Kidney capillary endothelial cell (primary cell): ENCODE results near the gene CCDC32.

Experiments used
- DNase-seq: peaks from one replicate; pipeline ENCODE4 v3.0.0-alpha.2; 2018; ENCODE audit warnings: low spot score

CCDC32 gene

DNA sequence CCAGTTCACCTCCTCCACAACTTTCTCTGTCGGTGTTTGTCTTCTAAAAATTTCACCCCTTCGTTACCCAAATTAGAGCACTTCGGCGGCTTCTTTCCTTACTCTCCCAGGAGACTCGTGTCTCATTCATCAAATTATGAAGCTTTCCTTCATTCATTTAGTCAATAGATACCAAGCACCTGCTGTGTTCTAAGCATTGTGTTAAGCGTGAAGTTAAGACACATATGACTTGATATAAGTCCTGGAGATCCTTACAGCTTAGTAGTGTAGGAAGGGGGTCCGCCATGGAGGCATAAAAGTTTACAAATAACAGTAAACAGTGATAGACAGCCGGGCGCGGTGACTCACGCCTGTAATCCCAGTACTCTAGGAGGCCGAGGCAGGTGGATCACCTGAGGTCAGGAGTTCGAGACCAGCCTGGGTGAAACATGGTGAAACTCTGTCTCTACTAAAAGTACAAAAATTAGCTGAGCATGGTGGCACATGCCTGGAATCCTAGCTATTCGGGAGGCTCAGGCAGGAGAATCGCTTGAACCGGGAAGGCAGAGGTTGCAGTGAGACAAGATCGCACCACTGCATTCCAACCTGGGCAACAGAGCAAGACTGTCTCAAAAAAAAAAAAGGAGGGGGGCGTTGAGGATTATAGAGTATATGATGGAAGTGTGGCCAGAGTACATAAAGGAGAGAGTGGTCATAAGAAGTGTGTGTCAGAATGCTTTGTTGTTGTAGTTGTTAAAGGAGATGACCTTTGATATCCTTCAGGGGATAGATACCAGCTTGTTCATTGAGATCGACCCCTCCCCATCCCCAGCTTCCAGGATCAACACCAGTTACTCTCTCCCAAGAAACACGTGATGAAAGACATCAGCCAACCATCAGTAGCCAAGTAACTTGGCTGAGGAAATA, 744 bp upstream of the CCDC32 start:
- no peak for DNase-seq

DNA sequence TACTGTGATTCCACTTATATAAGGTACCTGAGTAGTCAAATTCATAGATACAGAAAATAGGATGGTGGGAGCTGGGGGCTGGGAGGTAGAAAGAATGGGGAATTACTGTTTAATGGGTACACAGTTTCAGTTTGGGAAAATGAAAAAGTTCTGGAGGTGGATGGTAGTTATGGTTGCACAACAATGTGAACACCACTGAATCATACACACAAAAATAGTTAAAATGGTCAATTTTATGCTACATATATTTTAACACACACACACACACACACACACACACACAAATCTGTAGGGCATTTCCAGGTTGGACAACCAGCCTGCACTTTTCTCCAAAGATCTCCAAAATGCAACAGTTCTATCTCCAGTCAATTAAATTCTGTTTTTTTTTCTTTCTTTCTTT, 1.4 kb downstream of the CCDC32 start:
- no peak for DNase-seq

DNA sequence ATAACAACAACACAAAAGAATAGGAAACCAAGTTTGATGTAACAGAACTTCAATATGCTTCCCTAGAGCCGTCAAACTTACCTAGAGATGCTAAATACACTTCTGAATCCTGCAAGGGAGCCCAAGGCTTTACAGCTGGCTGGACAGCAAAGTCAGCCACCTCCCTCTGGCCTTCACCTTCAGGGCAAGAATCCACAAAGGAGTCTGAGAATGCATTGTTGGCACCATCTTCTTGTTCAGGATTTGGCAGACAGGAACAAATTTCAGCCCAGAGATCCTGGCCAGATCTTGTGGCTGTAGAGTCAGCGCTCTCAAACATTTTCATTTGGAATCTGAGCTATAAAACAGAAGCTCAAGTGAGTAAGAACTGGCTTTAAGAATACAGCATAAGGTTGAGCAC, 2.2 kb downstream of the CCDC32 start:
- DNase-seq: no peak

DNA sequence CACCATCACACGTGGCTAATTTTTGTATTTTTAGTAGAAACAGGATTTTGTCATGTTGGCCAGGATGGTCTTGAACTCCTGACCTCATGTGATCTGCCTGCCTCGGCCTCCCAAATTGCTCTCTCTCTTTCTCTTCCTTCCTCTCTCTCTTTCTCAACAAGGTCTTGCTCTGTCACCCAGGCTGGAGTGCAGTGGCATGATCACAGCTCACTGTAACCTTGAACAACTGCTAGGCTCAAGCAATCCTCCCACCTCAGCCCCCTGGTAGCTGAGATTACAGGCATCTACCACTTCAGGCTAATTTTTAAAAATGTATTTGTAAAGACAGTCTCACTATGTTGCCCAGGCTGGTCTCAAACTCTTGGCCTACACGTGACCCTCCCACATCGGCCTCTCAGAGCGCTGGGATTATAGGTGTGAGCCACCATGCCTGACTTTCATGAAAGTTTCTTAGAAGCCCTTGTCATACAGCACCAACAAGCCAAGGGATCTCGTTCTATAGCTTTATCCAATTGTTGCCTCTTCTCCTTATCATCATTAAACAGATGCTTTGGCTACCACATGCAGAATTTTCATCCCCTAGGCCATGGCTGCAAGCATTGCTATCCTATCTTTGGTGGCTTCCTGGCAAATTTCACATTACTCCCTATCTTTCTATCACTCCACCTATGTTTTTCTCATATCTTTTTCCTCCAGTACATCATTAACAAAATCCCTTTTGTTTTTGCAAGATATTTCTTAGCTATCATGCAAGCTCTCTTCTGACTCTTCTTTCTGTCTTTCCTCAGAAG, 5.7 kb downstream of the CCDC32 start:
- DNase-seq: no peak

DNA sequence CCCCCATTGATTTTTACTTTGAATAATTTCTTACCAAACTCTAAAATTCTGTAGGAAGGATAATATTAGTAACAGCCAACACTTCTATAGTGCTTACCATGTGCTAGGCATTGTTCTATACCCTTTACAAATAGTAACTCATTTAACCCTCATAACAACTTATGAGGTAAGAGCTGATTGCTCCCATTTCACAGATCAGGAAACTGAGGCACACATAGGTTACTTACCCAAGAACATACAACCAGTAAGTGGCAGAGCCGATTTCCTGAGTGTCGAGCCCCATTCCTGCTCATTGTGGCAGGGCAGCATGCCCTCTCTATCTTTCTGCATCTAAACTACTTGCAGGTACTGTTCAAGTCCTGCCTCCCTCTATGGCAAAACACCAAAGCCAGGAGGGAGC, 9.0 kb downstream of the CCDC32 start:
- DNase-seq: no peak

DNA sequence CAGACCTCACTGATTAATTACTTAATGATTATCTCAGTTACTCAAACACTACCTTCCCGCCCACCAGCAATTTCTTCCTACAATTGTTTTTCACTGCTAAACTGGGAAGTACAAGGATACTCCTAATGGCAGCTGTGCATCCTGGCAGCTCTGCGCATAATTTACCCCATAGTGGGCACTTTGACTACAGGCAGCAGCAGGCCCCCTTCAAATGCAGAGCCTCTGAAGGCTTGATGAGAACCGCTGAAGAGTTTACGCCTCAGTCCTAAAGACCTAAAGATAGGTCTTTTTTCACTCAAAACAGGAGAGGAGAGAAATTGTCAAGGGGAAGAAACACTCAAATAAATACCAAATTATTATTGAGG, 10.7 kb downstream of the CCDC32 start:
- DNase-seq: no peak

DNA sequence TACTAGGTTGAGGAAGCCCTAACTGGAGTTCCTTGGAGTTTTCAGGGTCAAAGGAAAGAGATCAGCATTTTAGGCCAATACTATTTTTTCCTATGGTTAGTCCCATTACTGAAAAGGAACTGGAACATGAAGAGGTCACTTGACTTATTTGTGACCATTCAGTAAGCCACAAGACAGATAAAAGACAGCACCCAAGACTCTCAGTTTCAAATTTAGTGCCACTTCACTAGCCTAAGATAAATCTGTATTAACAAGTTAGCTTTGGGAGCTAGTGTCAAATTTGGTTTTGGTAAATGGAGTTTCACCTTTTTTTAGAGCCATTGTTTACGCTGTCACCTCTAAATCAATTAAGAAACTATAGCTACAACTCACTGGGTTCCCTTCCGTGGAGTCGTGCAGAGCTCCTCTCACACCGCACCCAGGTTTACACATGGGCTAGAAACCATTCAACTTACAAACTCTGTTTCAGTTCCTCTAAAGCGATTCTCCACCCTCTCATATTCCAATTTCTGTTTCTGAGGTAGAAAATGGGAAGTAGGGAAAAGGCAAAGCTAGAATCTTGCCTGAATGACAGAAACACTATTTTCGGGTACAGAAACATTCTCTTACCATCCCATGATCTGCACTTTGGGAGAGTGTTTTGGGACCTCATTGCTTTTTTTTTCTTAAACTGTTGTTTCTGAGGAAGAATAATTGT, 14.4 kb downstream of the CCDC32 start:
- no peak for DNase-seq

DNA sequence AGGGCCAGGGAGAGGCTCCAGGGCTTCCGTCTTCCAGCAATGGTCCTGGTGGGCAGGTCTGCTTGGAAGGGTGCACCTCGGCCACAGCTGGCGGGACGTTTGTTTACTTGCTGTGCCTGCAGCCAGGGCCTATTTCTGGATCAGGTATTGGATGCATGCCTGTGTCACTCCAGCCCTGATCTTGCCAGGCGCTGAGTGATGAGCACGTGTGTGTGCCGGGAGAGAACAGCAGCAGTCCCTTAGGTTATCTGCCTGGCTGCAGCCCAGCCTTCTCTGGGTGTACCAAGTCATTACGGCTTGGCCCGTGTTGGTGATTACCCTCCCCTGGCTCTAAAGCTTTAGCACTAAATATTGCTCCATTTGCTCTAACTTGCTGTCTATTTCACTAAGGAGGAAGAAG, 14.9 kb downstream of the CCDC32 start:
- no peak for DNase-seq

DNA sequence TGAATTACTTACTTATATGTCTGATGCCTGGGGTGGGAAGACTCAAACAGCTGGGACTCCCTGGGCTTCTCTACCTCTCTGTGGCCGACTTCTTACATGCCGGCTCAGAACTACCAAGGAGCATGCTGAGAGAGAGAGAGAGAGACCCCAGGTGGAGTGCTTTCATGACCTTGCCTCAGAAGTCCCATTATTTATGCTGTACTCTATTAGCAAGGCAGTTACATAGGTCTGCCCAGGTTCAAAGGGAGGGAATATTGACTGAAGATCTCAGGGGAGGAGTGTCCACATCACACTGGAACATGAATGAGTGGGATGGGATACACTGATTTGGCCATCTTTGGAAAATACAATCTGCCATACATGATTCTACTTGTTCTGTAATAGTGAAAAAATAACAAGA, 16.2 kb downstream of the CCDC32 start:
- DNase-seq: no peak

DNA sequence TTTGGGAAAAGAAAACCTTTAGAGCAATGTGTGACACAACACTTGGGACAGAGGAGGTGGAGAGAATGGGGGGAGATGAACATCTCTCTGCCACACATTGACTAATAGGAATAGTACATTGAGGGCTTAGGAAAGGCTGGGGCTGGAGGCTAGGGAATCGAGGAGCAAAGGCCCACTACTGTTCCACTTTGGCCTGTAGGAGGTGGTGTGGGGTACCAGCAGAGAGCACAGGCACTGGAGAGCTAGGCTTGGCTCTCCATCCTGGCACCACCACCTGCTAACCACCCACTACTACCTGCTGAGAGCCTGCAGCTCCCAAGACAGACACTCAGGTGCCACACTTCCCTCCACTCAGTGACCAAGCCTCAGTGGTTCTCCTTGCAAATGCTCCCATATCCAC, 19.4 kb downstream of the CCDC32 start:
- DNase-seq: no peak

DNA sequence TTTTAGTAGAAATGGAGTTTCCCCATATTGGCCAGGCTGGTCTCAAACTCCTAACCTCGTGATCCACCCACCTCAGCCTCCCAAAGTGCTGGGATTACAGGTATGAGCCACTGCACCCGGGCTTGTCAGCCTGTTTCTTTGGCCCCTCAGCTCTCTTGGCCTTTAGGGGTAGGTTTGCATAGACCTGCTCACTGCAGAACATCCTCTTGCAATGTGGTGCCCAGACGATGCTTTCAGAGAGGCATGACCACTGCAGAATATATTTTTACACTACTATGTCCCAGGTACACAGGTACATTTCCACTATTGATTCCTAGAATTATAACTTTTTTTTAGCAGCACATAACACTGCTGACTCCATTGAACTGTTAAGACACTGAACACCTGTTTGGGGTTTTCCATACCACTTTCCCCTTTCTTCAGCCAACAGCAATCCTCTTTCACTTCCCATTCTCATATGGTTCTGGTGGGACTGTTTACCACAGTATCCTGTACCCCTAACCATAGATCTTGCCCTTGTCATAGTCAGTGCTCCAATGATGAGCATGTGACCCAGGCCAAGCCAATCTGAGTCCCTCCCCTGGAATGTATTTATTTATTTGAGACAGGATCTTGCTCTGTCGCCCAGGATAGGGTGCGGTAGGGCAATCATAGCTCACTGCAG, 21.1 kb downstream of the CCDC32 start:
- no peak for DNase-seq

DNA sequence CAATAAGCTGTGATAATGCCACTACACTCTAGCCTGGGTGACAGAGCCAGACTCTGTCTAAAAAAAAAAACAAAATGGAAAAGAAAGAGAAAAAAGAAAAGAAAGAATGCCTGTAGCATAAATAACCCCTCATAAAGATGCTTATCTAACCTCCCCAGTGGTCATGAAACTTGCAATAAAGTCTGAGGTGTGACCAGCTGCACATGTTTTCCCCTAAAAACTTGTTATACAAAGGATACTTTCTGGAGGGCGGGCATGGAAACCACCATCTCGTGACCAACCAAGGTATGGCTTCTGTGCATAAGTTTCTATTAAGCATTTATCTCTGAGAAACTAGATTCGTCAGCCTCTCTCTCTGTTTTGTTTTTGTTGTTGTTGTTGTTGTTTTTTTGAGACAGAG, 21.8 kb downstream of the CCDC32 start:
- no peak for DNase-seq

DNA sequence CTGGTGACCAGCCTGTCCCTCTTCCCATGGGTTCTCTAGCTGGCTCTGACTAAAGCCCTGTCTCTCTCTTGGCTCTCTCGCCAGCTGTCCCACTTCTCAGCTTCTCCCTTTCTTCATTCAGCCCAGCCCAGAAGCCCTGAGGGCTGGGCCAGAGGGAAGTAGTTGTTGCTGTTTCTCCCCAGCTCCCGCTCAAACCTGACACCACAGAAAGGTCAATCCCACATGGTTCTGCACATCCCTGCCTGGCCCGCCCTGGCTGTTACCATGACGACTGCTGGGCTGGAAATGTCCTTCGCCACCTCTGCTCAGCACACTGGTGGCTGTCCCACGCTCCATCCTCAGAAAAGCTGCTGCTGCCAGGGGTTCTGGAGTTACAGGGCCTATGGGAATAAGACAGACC, 25.9 kb downstream of the CCDC32 start:
- DNase-seq: no peak

DNA sequence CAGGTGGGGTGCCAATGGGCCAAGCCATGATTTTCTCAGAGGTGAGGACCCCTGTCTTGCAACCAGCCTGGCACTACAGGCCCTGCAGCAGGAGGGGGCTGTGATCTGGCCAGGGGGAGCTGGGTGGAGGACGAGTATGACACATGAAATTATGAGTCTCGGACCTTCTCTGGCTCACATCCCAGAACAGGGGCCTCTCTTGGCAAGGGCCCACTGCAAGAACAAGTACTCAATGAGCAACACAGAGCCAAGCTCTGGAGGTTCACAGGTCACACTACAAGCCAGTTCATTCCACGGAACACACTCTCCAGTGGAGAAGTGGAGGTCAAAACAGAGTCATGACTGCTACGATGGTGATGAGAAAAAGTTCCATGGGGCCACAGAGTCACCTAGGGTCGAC, 28.3 kb downstream of the CCDC32 start:
- no peak for DNase-seq

DNA sequence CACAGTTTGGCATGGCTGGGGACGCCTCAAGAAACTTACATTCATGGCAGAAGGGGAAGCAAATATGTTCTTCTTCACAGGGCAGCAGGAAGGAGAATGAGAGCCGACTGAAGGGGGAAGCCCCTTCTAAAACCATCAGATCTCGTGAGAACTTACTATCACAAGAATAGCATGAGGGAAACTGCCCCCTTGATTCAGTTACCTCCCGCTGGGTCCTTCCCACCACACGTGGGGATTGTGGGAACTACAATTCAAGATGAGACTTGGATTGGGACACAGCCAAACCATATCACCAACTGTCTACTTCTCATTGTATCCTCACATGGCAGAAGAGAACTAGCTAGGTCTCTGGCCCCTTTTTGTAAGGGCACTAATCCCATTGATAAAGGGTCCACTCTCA, 30.5 kb downstream of the CCDC32 start:
- DNase-seq: no peak

DNA sequence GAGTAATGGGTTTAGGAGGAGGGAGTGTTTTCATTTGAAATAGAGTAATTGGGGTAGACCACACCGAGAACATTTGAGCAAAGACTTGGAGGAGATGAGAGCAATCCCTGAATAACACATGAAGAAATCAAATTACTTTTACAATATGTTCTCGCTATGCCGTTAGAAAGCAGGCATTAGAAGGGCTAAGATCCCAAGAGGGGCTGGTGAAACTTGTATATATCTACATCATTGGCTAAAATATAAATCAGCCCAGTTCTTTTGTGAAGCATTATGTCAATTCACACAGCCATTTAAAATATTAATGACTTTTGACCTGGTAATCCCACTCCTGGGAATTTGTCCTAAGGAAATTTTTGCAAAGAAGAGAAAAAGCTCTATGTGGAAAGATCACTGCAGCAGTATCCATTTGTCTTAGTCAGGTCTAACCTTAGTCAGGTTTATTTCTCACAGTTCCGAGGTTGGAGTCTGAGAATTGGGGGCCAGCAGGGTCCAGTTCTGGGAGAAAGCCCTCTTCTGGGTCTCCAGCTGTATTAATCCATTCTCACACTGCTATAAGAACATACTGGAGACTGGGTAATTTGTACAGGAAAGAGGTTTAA, 31.0 kb downstream of the CCDC32 start:
- no peak for DNase-seq

DNA sequence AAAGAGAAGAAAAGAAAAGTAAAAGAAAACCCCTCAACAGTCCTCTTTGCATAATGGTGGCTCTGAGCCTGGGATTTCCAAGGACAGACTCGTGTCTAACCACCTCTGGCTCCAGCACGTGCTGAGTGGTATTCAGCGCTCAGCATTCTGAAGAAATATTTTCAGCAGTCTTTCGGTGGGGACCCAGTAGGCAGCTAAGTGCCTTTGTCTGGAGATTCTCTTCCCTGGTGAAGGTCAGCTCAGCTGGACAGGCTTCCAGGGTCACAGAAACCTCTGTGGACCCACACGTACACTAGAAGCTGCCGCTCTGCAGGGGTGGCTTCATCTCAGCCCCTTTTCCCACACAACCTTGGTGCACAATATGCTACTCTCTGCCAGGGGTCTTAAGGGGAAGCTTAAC, 36.0 kb downstream of the CCDC32 start:
- DNase-seq: no peak

DNA sequence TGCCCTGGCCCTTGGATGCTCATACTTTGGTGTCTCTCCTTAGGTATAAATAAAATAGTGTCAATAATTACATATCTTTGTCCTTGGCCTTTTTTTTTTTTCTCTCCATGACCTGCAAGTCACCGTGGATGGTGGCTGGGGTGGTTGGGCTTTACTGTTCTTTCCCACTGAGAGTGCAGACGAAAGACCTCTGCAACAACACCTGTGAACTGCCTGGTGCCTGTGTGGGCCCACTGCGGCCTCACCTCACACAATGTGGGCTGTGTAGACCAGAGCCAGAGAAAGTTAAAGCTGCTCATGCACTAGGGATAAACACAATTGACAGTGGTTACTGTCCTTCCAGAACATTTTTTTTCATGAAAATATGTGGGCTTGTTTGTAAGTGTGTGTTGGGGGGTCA, 39.0 kb downstream of the CCDC32 start:
- DNase-seq: no peak

DNA sequence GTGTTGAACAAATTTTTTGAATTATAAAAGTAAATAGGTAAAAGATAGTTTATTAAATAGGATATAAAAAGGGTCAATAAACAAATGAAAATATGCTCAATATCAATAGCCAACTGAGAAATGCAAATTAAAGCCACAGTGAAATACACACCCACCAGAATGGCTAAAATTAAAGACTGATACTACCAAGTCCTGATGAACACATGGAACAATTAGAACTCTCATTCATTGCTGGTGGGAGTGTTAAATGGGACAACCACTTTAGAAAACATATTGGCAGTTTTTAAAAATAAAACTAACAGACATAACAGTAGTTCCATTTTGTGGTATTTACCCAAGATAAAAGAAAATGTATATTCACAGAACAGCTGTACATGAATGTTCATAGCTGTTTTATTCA, 41.2 kb downstream of the CCDC32 start:
- no peak for DNase-seq

DNA sequence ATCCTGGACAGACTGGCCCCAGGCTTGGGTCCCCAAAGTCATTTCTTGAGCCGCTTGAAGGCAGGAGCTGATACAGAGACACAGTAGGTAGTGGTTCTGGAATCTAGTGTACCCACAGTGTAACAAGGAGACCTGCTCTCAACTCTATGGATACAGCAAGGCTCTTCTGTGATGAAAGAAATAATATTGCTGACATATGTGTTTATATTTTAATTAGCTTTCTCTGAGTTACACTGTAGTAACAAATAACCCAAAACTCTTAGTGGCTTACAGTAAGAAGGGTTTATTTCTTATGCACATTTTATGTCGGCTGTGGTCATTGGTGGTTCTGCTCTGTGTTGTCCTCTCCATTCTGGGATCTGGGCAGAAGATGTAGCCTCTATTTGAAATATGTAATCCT, 48.5 kb downstream of the CCDC32 start:
- no peak for DNase-seq

DNA sequence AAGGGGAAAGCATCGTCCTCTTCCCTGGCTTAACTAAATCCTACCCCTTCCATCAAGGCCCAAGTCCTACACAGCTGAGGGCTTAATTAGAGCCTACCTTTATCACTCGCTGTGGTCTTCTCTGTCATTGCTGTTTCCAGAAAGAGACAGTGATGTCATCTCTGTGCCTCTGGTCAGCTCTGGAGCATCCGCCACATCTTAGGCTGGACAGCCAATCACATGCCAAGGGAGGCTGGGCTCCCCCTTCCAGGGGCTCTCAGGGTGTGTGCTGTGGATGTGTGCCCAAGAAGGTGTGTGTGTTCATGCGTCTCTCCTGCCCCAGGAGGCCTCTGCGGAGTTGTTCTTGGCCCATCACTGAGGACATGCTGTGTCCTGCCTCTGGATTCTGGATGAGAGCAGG, 51.2 kb downstream of the CCDC32 start:
- DNase-seq: no peak

DNA sequence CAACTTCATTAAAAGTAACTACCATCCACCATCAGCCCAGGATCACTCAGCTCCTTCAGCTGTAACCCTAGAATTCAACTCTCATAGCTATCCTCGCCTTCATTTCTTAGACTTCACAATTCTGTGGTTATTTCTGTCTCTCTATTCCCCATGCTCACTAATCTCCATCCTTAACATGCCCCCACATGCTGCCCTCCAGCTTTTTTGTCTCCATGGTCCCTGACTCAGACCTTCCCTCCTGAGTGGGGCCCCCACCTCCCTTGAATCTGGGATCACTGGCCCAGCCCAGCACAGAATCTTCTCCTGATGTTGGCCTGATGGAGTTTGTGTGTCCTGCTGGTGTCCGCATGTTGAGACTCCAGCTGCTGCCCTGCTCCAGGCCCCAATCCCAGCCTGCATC, 52.4 kb downstream of the CCDC32 start:
- DNase-seq: no peak
